ENCODE measurements around the gene SPATA24.
"Not testable (repeated sequence)": the region's sequence is repeated elsewhere in the genome, so short reads cannot be mapped to it uniquely, and the experiment has no call there.

SPATA24 gene

GRCh38 chr5:139361835-139362429 lies 42.0 kb downstream of the SPATA24 start:
- in situ Hi-C loops (cut with MboI; ENCODE audit: low sequenced_read_pairs) = no loop called here

DNA sequence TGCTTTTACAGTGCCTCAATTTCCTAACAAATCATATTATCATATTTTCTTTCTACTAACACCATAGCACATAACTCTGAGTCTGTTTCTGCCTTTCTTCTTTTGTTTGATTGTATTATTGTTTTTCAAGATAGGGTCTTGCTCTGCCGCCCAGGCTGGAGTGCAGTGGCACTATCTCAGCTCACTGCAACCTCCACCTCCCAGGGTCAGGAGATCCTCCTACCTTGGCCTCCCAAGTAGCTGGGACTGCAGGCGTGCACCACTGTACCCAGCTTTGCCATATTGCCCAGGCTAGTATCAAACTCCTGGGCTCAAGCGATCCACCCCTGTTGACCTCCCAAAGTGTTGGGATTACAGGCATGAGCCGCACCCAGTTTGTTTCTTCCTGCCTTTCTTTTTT lies 43.5 kb downstream of the SPATA24 start:
- in situ Hi-C loops (cut with MboI; ENCODE audit: low sequenced_read_pairs) = no loop called here

DNA sequence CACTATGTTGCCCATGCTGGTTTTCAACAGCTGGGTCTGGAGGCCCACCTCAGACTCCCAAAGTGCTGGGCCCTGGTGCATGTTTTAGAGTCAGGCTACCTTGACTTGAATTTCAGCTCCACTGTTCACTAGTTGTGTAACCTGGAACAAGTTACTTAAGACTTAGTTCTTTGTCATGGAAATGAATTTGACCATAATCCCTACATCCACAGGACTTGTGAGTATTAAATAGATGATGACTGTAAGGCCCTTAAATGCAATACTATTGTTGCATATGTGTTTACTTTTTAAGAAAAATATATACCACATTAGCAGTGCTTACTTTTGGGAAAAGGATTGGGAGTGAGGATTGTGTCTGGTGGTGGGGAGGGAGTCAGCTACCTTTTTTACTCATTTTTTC lies 45.8 kb downstream of the SPATA24 start:
- in situ Hi-C loops (cut with MboI; ENCODE audit: low sequenced_read_pairs) = no loop called here

GRCh38 chr5:139355900-139356299 lies 48.0 kb downstream of the SPATA24 start:
- in situ Hi-C loops (cut with MboI; ENCODE audit: low sequenced_read_pairs) = not testable (repeated sequence)

- in situ Hi-C loops (cut with MboI; ENCODE audit: low sequenced_read_pairs) = no loop called here
Observed at GRCh38 chr5:139354186-139354585, 49.7 kb downstream of the SPATA24 start.

DNA sequence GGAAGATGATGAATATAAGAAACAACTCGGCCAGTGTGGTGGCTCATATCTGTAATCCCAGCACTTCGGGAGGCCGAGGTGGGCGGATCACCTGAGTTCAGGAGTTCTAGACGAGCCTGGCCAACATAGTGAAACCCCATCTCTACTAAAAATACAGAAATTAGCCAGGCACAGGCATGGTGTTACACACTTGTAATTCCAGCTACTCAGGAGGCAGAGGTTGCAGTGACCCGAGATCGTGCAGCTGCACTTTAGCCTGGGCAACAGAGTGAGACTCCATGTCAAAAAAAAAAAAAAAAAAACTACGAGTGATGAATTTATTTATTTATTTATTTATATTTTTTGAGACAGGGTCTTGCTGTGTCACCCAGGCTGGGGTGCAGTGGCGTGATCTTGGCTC lies 56.0 kb downstream of the SPATA24 start:
- in situ Hi-C loops (cut with MboI; ENCODE audit: low sequenced_read_pairs) = not testable (repeated sequence)
